ENCODE measurements around the gene NTN5. TPM values are rescaled to one million over a fixed set of nuclear protein-coding genes. Genes with fewer than 3 reads are reported as not detected.

NTN5 gene
- total and polyA plus RNA-seq, 2 donors (not counting 1 experiment from before 2014, with no cell fraction given): under 0.01 to 0.10 TPM

GRCh38 chr19:48644355-48644754 lies 28.5 kb downstream of the NTN5 start:
- DNase-seq (ENCODE audit: low read depth in 2 of 2): no peak
- Histone ChIP-seq H3K4me3 (replicated peaks in 1 of 4; ENCODE audit: control extremely low read depth in 1 of 4, insufficient read depth in 1 of 4, low read depth in 3 of 4, low read length in 4 of 4) (no peak overlapping the region), H3K9ac (ENCODE audit: insufficient read depth, low read length) (no peak overlapping the region), H3K36me3 (ENCODE audit: control insufficient read depth, insufficient read depth, low read length) (no peaks in the 10 kb centered on the region), H3K9me3 (ENCODE audit: control insufficient read depth, insufficient read depth, low read depth, low read length) (no peaks in the 10 kb centered on the region), H3K27me3 (ENCODE audit: control insufficient read depth, insufficient read depth, low read length) (no peaks in the 10 kb centered on the region), H4K20me1 (ENCODE audit: control insufficient read depth, extremely low read depth, insufficient read depth, low read length) (no peaks in the 10 kb centered on the region), H2AFZ (ENCODE audit: low read length) (no peak overlapping the region), H3K27ac (ENCODE audit: insufficient read depth, low read length) (no peak overlapping the region), H3K4me2 (ENCODE audit: extremely low read depth, insufficient read depth, low read length) (no peak overlapping the region), H3K79me2 (ENCODE audit: control insufficient read depth, insufficient read depth, low read length) (no peaks in the 10 kb centered on the region), H3K4me1 (ENCODE audit: control insufficient read depth, extremely low read depth, insufficient read depth, low read length) (peaks cover 5% of the 10 kb centered on the region)
- TF ChIP-seq EZH2 (IDR thresholded peaks at IDR 0.05; ENCODE audit: low read length, missing control alignments): no peak
- TF ChIP-seq CTCF (conservative IDR thresholded peaks at IDR 0.05 in 1 of 2, IDR thresholded peaks at IDR 0.05 in 1 of 2; ENCODE audit: low read depth in 1 of 2, low read length in 2 of 2): no peak

- no peak for TF ChIP-seq CTCF (conservative IDR thresholded peaks at IDR 0.05 in 1 of 2, IDR thresholded peaks at IDR 0.05 in 1 of 2; ENCODE audit: low read depth in 1 of 2, low read length in 2 of 2)
- no peak for TF ChIP-seq EZH2 (IDR thresholded peaks at IDR 0.05; ENCODE audit: low read length, missing control alignments)
- Histone ChIP-seq H4K20me1 (ENCODE audit: control insufficient read depth, extremely low read depth, insufficient read depth, low read length) (no peaks in the 10 kb centered on the region), H3K9ac (ENCODE audit: insufficient read depth, low read length) (no peak overlapping the region), H3K4me3 (replicated peaks in 1 of 4; ENCODE audit: control extremely low read depth in 1 of 4, insufficient read depth in 1 of 4, low read depth in 3 of 4, low read length in 4 of 4) (no peak overlapping the region), H3K9me3 (ENCODE audit: control insufficient read depth, insufficient read depth, low read depth, low read length) (no peaks in the 10 kb centered on the region), H3K27me3 (ENCODE audit: control insufficient read depth, insufficient read depth, low read length) (no peaks in the 10 kb centered on the region), H3K4me2 (ENCODE audit: extremely low read depth, insufficient read depth, low read length) (no peak overlapping the region), H3K27ac (ENCODE audit: insufficient read depth, low read length) (no peak overlapping the region), H3K36me3 (ENCODE audit: control insufficient read depth, insufficient read depth, low read length) (no peaks in the 10 kb centered on the region), H2AFZ (ENCODE audit: low read length) (no peak overlapping the region), H3K4me1 (ENCODE audit: control insufficient read depth, extremely low read depth, insufficient read depth, low read length) (peaks cover 8% of the 10 kb centered on the region), H3K79me2 (ENCODE audit: control insufficient read depth, insufficient read depth, low read length) (no peaks in the 10 kb centered on the region)
- no peak for DNase-seq (ENCODE audit: low read depth in 2 of 2)
Measured at GRCh38 chr19:48642862-48643261, 30.0 kb downstream of the NTN5 start.

GRCh38 chr19:48641850-48642249 lies 31.0 kb downstream of the NTN5 start:
- peaks cover 11% of the 10 kb centered on the region for H3K4me1 ChIP-seq (ENCODE audit: control insufficient read depth, extremely low read depth, insufficient read depth, low read length)
- no peak overlapping the region for H3K4me2 ChIP-seq (ENCODE audit: extremely low read depth, insufficient read depth, low read length)
- H4K20me1 ChIP-seq (ENCODE audit: control insufficient read depth, extremely low read depth, insufficient read depth, low read length): no peaks in the 10 kb centered on the region
- H3K79me2 ChIP-seq (ENCODE audit: control insufficient read depth, insufficient read depth, low read length): no peaks in the 10 kb centered on the region
- TF ChIP-seq CTCF (conservative IDR thresholded peaks at IDR 0.05 in 1 of 2, IDR thresholded peaks at IDR 0.05 in 1 of 2; ENCODE audit: low read depth in 1 of 2, low read length in 2 of 2) (no peak), EZH2 (IDR thresholded peaks at IDR 0.05; ENCODE audit: low read length, missing control alignments) (no peak)
- H3K36me3 ChIP-seq (ENCODE audit: control insufficient read depth, insufficient read depth, low read length): no peaks in the 10 kb centered on the region
- H3K9ac ChIP-seq (ENCODE audit: insufficient read depth, low read length): no peak overlapping the region
- no peaks in the 10 kb centered on the region for H3K27me3 ChIP-seq (ENCODE audit: control insufficient read depth, insufficient read depth, low read length)
- no peaks in the 10 kb centered on the region for H3K9me3 ChIP-seq (ENCODE audit: control insufficient read depth, insufficient read depth, low read depth, low read length)
- DNase-seq (ENCODE audit: low read depth in 2 of 2): no peak
- H3K4me3 ChIP-seq (replicated peaks in 1 of 4; ENCODE audit: control extremely low read depth in 1 of 4, insufficient read depth in 1 of 4, low read depth in 3 of 4, low read length in 4 of 4): no peak overlapping the region
- H3K27ac ChIP-seq (ENCODE audit: insufficient read depth, low read length): no peak overlapping the region
- no peak overlapping the region for H2AFZ ChIP-seq (ENCODE audit: low read length)

Data from fibroblast of lung (primary cell).